ENCODE measurements around the gene SYCP2L.

DNA sequence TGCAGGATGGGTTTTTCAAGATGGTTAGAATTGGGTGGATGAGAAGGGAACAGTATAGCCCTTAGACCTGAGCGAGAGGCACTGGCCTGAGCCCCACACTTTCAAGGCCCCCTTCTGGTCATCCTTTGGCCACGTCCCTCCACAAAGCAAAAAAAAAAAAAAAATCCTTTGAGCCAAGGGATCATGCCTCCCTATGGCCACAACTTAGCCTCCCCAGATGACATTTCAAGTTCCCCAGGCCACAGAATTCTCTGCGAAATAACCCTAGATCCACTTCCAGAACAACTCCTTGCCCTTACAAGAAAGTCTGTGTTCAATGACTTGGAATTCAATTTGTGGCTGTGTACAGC is 126.8 kb downstream of the SYCP2L start:
- TF ChIP-seq CTCF (IDR thresholded peaks at IDR 0.05) (no peak), POLR2A (IDR thresholded peaks at IDR 0.05; ENCODE audit: low read depth) (no peak), POLR2AphosphoS5 (IDR thresholded peaks at IDR 0.05) (no peak)
